KOPT-K1 (cell line): ENCODE data around the gene GRAMD4.
"Not testable (repeated sequence)": the region's sequence is repeated elsewhere in the genome, so short reads cannot be mapped to it uniquely, and the experiment has no call there.

ENCODE experiments used
- H3K27ac ChIP-seq: fragments of 200-600 bp; sonication (generic); 2 replicates; pipeline ENCODE4 v1.5.1; 2016; ENCODE audit warnings: antibody characterized with exemption, mild to moderate bottlenecking, low read depth, low read length; ENCODE audit not compliant: poor library complexity, severe bottlenecking
- H3K36me3 ChIP-seq: fragments of 200-600 bp; sonication (generic); 2 replicates; pipeline ENCODE4 v1.5.1; 2017; ENCODE audit warnings: antibody characterized with exemption, mild to moderate bottlenecking, low read length, moderate library complexity; ENCODE audit not compliant: insufficient read depth
- H3K9me3 ChIP-seq: fragments of 200-600 bp; sonication (generic); 2 replicates; pipeline ENCODE4 v1.5.1; 2017; ENCODE audit warnings: antibody characterized with exemption, low read length, mild to moderate bottlenecking; ENCODE audit not compliant: insufficient read depth, poor library complexity, severe bottlenecking

GRAMD4 gene

DNA sequence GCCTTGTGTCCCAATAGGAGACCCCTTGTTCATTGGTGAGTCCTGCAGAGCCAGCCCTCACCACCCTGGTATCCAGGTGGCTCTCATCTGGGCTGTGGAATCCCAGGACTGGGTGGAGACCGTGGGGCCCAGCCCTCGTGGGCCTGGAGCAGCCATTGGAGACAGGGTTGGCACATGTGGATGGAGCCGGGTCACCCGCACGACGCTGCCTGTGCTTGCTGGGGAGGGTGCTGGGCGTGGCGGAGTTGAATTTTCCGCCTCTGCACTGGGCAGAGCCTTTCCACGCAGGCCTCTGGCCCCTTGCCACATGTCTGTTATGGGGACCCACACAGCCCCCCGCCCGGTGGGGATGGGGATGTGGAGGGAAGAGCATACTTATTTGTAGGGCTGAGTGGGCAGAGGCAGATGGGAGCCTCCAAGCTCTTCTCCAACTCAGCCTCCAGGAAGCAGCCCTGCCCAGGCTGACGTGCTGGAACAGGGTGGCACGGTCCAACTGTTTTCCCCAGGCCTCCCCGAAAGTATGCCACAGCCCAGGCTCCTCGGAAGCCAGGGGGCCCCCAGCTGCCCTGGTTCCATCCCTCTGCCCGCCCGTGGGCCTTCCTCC is 12.6 kb downstream of the GRAMD4 start:
- Histone ChIP-seq H3K36me3 (peaks cover 80% of the 10 kb centered on the region), H3K9me3 (no peaks in the 10 kb centered on the region), H3K27ac (no peak overlapping the region)

DNA sequence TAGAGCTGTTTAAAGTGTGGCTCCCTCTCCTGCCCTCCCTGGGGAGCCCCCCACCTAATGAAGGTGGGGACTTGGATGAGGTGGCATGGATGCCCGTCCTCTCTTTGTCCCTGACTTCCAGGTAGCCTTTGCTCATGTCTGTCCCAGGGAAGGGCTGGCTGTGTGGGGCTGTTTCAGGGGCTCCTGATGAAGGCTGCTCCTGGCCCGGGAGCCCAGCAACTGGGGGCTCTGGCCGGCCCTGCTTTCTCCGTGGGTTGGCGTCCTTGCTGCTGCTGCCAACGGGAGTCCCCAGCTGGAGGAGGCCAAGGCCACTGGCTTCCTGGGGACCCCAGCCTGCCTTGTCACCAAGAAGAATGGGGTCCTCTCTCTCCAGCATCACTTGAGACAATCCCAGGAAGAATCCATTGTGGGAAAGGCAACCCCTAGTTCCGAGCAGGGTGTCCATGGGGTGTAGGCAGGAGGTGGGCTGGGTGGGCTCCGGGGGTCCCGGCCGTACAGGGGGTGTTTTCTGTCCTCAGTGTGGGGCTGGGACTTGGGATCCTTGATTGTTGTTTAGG is 13.2 kb downstream of the GRAMD4 start:
- H3K36me3 ChIP-seq = peaks cover 81% of the 10 kb centered on the region
- no peaks in the 10 kb centered on the region for H3K9me3 ChIP-seq
- H3K27ac ChIP-seq = no peak overlapping the region

DNA sequence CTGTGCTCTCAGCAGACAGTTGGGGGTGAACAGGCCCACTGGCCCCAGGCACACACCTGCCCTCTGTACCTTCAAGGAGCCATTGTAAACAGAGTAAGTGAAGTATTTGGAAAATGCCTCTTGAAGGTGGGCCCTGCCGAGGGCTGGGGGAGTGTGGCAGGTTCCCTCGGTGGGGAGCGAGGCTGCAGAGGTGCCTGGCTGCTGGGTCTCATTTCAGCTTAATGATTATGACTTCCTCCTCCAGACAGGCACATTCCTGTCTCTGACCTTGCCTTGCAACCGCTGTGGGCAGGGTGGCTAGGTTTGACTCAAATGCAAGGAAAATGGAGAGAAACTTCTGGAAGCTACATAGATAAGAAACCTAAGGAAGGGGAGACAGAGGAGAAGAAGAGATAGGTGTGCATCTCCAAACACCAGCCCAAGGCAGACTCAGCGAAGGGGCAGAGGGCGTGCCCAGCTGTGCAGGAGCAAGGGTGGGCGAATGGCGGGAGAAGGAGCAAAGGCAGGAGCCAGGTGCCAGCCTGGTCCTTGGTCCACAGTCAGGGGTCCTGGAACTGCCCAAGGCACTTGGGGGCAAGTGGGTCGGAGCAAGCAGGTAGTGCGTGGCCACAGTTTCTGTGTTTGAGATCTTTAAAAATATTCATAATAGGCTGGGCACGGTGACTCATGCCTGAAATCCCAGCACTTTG is 14.0 kb downstream of the GRAMD4 start:
- H3K9me3 ChIP-seq = no peaks in the 10 kb centered on the region
- peaks cover 81% of the 10 kb centered on the region for H3K36me3 ChIP-seq
- H3K27ac ChIP-seq = no peak overlapping the region

DNA sequence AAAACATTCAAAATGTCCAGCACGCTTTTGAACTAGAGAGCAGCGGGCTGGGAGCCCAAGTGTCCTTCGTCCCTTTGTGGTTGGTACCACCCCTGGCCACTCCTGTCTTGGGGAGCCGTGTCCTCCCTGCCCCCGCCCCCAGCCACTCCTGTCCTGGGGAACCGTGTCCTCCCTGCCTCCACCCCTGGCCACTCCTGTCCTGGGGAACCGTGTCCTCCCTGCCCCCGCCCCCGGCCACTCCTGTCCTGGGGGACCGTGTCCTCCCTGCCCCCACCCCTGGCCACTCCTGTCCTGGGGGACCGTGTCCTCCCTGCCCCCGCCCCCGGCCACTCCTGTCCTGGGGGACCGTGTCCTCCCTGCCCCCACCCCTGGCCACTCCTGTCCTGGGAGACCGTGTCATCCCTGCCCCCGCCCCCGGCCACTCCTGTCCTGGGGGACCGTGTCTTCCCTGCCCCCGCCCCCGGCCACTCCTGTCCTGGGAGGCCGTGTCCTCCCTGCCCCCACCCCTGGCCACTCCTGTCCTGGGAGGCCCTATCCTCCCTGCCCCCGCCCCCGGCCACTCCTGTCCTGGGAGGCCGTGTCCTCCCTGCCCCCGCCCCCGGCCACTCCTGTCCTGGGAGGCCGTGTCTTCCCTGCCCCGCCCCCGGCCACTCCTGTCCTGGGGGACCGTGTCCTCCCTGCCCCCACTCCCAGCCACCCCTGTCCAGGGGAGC is 14.9 kb downstream of the GRAMD4 start:
- not testable (repeated sequence) for H3K9me3 ChIP-seq, H3K27ac ChIP-seq
- H3K36me3 ChIP-seq = peaks cover 82% of the 10 kb centered on the region

DNA sequence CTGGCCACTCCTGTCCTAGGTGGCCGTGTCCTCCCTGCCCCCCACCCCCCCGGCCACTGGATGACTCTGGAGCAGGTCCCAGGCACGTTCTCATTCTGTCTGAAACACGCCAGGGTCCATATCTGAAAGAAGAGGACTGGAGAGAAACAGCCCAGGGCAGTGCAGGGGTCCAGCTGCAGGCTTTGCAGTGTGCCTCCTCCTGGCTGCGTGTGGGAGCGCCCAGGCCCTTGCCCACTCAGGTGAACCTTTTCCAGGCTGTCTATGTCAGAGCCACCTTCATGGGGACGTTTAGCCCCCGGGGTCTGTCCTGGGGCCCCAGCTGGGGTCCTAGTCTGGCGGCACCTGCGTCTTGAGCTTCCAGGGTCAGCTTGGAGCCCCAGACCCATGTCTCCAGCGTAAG is 15.6 kb downstream of the GRAMD4 start:
- Histone ChIP-seq H3K36me3 (peaks cover 79% of the 10 kb centered on the region), H3K9me3 (no peaks in the 10 kb centered on the region), H3K27ac (no peak overlapping the region)

DNA sequence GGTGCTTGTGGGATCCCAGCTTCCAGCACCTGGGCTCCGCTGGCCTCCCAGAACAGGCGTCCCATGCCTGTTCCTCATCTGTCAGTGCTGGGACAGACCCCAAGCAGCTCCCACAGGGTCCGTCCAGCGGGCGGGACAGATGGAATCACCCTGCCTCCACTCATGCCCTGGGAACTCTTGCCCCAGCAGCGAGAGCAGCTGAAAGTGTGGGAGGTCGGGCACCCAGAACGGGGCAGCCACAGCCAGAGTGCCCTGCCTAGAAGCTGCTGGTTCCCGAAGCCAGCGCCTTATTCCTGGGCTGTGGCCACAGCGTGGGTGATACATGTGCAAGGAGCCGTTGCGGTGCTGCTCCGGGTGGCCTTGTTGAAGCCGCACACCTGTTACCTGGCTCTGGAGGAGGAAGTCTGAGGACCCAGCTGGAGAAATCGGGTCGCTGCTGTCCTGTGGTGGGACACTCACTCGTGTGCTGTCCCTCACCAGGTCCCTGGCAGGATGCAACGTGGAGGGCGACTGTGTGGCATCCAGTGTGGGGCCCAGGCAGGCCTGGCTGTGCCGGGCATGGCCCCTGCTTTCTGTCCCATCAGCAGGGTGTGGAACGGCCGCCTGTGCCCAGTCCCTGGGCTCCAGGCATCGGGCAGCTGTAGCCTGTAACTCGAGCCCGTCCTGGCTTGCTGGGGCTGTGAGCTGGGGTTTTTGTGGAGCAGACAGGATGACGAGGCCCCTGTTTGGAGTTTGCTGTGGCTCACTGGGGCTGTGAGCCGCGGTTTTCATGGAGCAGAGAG is 16.2 kb downstream of the GRAMD4 start:
- no peaks in the 10 kb centered on the region for H3K9me3 ChIP-seq
- no peak overlapping the region for H3K27ac ChIP-seq
- H3K36me3 ChIP-seq = peaks cover 76% of the 10 kb centered on the region

DNA sequence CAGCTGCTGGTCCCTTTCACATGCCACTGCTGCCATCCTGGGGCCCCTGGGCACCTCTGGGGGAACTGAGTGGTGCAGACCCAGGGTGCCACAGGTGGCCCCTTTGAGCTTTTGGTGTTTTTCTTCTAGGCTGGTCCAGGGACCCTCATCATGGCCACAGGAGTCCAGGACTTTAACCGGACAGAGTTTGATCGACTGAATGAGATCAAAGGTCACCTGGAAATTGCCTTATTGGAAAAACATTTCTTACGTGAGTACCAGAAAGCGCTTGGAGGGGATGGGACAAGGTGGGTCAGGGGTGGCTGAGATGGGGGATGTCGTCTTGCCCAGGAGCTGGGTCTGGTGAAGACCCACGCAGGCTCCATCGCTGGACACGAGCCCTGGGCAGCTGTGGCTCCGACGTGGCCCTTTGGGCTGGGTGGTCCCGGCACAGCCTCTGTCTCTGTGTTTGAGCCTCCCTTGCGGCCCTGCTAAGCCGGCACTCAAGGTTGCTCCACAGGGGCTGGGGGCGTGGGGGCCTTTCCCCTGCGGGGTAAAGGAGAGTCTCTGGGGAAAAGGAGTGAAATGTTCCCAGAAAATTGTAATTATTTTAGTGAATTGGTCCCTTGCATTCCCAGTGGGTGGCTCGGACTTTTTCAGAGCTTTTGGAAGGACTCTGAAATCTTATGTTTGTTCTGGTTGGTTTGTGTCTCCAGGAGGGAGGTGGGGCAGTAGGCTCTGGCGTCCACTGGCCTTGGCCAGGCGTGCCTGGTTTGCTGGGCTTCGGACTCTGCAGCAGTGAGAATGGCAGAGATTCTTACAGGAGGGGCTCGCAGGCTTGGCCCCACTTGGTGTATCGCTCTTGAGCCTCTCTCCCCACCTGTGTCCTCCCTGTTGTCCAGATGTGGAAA is 17.8 kb downstream of the GRAMD4 start:
- Histone ChIP-seq H3K27ac (no peak overlapping the region), H3K36me3 (peaks cover 79% of the 10 kb centered on the region), H3K9me3 (no peaks in the 10 kb centered on the region)

DNA sequence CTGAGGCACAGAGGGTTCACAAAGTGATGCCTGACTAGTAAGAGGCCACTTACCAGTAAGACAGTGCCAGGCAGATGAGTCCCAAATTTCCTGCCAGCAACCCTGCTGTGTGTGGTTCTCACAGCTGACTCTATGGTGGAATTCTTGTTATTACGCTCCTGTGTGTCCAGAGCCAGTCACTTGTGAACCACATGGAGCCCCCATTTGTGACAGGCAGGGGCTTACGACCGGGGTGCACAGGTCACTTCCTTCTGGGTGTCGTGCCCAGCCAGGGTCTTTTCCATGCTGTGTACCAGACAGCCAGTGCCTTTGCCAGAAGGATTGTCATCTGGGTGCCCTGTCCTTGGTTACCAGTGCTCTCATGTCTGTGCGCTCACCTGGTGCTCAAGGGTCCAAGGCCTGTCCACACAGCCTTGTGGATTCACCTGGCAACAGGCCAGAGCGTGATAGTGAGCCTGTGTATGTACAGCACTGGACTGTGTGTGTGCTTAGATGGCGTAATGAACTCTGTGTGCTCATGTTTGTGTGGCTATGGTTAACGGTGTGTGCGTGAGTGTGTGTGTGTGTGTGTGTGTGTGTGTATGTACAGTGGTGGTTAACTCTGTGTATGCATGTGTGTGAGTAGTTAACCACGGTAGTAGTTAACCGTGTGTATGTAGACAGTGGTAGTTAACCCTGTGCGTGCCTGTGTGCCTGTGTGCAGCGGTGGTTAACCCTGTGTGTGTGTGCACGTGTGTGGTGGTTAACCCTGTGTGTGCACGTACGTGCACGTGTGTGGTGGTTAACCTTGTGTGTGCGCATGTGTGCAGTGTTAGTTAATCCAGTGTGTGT is 18.6 kb downstream of the GRAMD4 start:
- Histone ChIP-seq H3K27ac (no peak overlapping the region), H3K36me3 (peaks cover 76% of the 10 kb centered on the region), H3K9me3 (no peaks in the 10 kb centered on the region)

DNA sequence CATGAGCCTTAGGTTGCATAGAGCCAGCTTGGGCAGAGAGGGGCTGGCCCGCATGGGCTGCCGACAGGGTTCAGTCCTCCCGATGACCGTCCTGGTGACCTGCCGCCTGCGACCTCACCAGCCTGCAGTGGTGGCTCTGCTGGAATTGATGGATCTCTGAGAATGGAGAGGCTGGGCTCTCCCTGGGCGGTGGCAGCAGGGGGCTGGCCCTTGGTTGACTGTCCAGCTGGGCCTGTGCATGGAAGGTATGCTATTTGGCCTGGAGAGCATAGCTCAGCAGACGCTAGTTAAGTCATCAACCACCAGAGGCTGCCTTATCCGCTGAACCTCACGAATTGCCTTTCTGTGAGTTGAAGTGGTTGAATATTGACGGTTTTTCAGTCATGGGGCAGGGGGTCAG is 19.7 kb downstream of the GRAMD4 start:
- Histone ChIP-seq H3K27ac (no peak overlapping the region), H3K36me3 (peaks cover 74% of the 10 kb centered on the region), H3K9me3 (no peaks in the 10 kb centered on the region)

DNA sequence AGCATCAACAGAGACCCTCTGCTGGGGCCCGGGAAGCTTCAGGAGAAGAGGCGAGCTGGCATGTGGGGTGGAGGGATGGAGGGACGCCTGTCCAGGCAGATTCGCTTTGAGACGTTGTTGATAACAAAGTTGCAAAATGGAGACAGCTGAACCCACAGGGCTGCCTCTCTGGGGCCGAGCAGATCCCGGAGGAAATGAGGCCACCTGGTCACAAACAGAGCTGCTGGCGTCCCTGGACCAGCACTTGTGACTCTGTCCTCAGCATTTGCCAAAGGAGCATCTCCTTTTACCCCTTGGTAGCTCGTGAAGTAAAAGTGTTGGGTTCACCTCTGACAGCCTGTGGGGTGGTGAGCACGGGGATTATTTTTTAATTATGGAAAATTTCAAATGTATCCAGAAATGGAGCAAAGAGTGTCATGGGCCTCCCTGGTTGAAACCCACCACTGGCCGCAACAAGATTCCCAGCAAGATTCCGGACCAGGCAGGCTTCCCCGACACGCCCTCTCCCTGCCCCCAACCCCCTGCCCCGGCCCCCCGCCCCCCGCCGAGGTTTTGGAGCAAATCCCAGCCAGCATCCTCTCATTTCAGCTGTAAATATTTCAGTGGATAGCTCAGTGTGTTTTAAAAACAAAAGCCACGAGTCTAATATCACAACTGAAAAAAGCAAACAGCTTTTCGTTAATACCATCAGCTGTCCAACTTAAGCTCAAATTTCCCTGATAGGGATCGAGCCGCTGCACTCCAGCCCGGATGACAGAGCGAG is 20.3 kb downstream of the GRAMD4 start:
- peaks cover 79% of the 10 kb centered on the region for H3K36me3 ChIP-seq
- H3K9me3 ChIP-seq = no peaks in the 10 kb centered on the region
- no peak overlapping the region for H3K27ac ChIP-seq

DNA sequence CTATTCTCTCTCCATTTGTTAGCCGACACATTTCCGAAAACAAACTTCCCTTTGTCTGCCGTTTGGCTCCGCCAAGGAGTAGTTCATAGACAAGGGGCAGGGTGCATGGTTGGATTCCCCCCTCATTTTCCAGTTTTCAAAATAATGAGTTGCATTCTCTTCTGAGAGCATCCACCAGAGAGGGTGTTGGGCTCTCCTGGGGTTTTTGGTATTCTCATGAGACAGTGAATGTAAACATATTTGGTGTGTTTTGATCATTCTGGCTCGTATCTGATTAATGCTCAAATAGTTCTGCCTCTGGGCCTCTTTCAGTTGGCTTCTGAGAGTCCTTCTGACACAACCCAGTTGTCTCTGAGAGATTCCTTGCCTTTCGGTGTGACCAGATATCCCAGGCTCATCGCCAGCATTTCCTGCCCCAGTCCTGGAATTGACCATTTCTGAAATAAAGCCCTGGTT is 21.7 kb downstream of the GRAMD4 start:
- Histone ChIP-seq H3K36me3 (peaks cover 81% of the 10 kb centered on the region), H3K27ac (no peak overlapping the region), H3K9me3 (no peaks in the 10 kb centered on the region)

DNA sequence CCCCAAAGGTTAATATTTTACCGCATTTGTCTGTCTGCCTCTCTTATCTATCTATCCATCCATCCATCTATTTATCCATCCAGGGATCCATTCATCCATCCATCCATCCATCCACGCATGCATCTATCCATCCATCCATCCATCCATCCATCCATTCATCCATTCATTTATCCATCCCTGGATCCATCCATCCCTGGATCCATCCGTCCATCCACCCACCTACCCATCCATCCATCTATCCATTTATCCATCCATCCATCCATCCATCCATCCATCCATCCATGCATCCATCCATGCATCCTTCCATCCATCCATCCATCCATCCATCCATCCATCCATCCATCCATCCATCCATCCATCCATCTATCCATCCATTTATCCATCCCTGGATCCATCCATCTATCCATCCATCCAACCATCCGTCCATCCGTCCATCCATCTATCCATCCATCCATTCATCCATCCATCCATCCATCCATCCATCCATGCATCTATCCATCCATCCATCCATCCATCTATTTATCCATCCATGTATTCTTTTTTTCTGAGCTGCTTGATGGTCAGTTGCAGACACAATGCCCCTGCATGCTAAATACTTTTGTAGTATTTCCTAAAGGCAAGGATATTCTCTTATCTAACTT is 22.8 kb downstream of the GRAMD4 start:
- H3K27ac ChIP-seq, H3K9me3 ChIP-seq: not testable (repeated sequence)
- H3K36me3 ChIP-seq = peaks cover 82% of the 10 kb centered on the region
